GM21447 (cell line): ENCODE measurements around the gene GSX1.
"Not testable (repeated sequence)": the region's sequence is repeated elsewhere in the genome, so short reads cannot be mapped to it uniquely, and the experiment has no call there.

ENCODE experiments used
- ATAC-seq: cut with Tn5 transposase; IDR thresholded peaks from one replicate; pipeline ENCODE4 v1.9.1; 2021; ENCODE audit not compliant: unreplicated experiment

The GSX1 gene

GRCh38 chr13:27792393-27793218 lies at the start of gene GSX1:
GSX1 (plus strand) TSS chr13:27792483; CDS start chr13:27792691, 208 bp downstream.
- no peak for ATAC-seq

GRCh38 chr13:27744801-27745200 lies 47.5 kb upstream of the GSX1 start:
- no peak for ATAC-seq

- no peak for ATAC-seq
These were observed 47.0 kb upstream of the GSX1 start for GRCh38 chr13:27745301-27745700.

- ATAC-seq: not testable (repeated sequence)
These were observed 44.1 kb upstream of the GSX1 start for GRCh38 chr13:27748143-27748542.

- ATAC-seq: no peak
These were observed 40.2 kb upstream of the GSX1 start for GRCh38 chr13:27751953-27752532.

- ATAC-seq: no peak
These were observed 26.6 kb upstream of the GSX1 start for GRCh38 chr13:27765650-27766049.

GRCh38 chr13:27770809-27771208 lies 21.5 kb upstream of the GSX1 start:
- no peak for ATAC-seq

GRCh38 chr13:27772651-27773425 lies 19.4 kb upstream of the GSX1 start:
- ATAC-seq: no peak

GRCh38 chr13:27774169-27774568 lies 18.1 kb upstream of the GSX1 start:
- no peak for ATAC-seq

GRCh38 chr13:27774651-27775050 lies 17.6 kb upstream of the GSX1 start:
- no peak for ATAC-seq

- ATAC-seq: no peak
These were observed 16.3 kb upstream of the GSX1 start for GRCh38 chr13:27775943-27776342.

- ATAC-seq: no peak
These were observed 10.1 kb upstream of the GSX1 start for GRCh38 chr13:27782151-27782550.

- ATAC-seq: no peak
These were observed 9.2 kb upstream of the GSX1 start for GRCh38 chr13:27783111-27783510.

GRCh38 chr13:27788271-27788670 lies 4.0 kb upstream of the GSX1 start:
- no peak for ATAC-seq

- ATAC-seq: no peak
These were observed 3.2 kb upstream of the GSX1 start for GRCh38 chr13:27789153-27789494.

- ATAC-seq: no peak
These were observed 2.6 kb upstream of the GSX1 start for GRCh38 chr13:27789495-27790303.

GRCh38 chr13:27790523-27790922 lies 1.8 kb upstream of the GSX1 start:
- ATAC-seq: no peak

- no peak for ATAC-seq
These were observed 960 bp upstream of the GSX1 start for GRCh38 chr13:27791146-27791900.

GRCh38 chr13:27791901-27792392 lies 336 bp upstream of the GSX1 start:
- no peak for ATAC-seq
